Retina (tissue), 1 donor: ENCODE measurements around the gene SERPINB2.
"Not testable (repeated sequence)": the region's sequence is repeated elsewhere in the genome, so short reads cannot be mapped to it uniquely, and the experiment has no call there.

ENCODE experiments used
- DNase-seq: peaks from one replicate; pipeline ENCODE4 v3.0.0-alpha.2; 2016

The SERPINB2 gene

GRCh38 chr18:63936932-63937393 is 49.5 kb downstream of the SERPINB2 start:
- no peak for DNase-seq

- no peak for DNase-seq
Measured at GRCh38 chr18:63940008-63940407, 52.5 kb downstream of the SERPINB2 start.

- DNase-seq = not testable (repeated sequence)
Measured at GRCh38 chr18:63940543-63941050, 53.1 kb downstream of the SERPINB2 start.

- no peak for DNase-seq
Measured at GRCh38 chr18:63947051-63947790, 59.7 kb downstream of the SERPINB2 start.

GRCh38 chr18:63949068-63949737 is 61.7 kb downstream of the SERPINB2 start, which contains the start of gene HMSD:
Gene HMSD (plus strand): TSS chr18:63949301. CDS start chr18:63953456, 4,155 bp downstream.
- peak; percentile 66 for DNase-seq

GRCh38 chr18:63951302-63951705 is 63.8 kb downstream of the SERPINB2 start:
- no peak for DNase-seq
